ENCODE results near the gene HERC4. TPM values are rescaled to one million over a fixed set of nuclear protein-coding genes. Genes with fewer than 3 reads are reported as not detected.

Gene HERC4
- total RNA-seq, 1 experiment from 2014 or later = 36.5 TPM

- Histone ChIP-seq H3K4me1 (ENCODE audit: control insufficient read depth in 1 of 2, insufficient read depth in 2 of 2, low read length in 2 of 2) (no peaks in the 10 kb centered on the region), H3K36me3 (ENCODE audit: control insufficient read depth in 1 of 2, insufficient read depth in 2 of 2, low read length in 2 of 2) (no peaks in the 10 kb centered on the region), H3K4me3 (replicated peaks in 1 of 2; ENCODE audit: low read depth in 1 of 2, low read length in 2 of 2) (no peak overlapping the region), H4K20me1 (ENCODE audit: insufficient read depth) (no peaks in the 10 kb centered on the region), H2AFZ (ENCODE audit: low read depth, low read length, poor library complexity, severe bottlenecking) (no peak overlapping the region), H3K4me2 (ENCODE audit: low read length) (no peak overlapping the region), H3K79me2 (ENCODE audit: insufficient read depth, low read length) (no peaks in the 10 kb centered on the region), H3K27me3 (ENCODE audit: insufficient read depth, low read length) (no peaks in the 10 kb centered on the region), H3K27ac (ENCODE audit: low read depth, low read length) (no peak overlapping the region), H3K9ac (ENCODE audit: low read length) (no peak overlapping the region), H3K9me2 (ENCODE audit: insufficient read depth) (no peaks in the 10 kb centered on the region), H3K9me3 (ENCODE audit: control insufficient read depth in 1 of 2, insufficient read depth in 1 of 2, low read depth in 1 of 2, low read length in 2 of 2) (no peaks in the 10 kb centered on the region)
- TF ChIP-seq ZBTB33 (IDR thresholded peaks at IDR 0.05; ENCODE audit: extremely low read depth, insufficient replicate concordance, low read length) (no peak), POLR2AphosphoS5 (IDR thresholded peaks at IDR 0.05; ENCODE audit: low read depth, low read length) (no peak)
- CTCF ChIA-PET = no interaction called here
- POLR2A ChIA-PET = no interaction called here
- RAD21 ChIA-PET (ENCODE audit: low non-redundant PET in 1 of 2, low total read pairs in 2 of 2, uncharacterized antibody in 2 of 2, unreplicated experiment in 2 of 2) = no interaction called here
- no peak for DNase-seq (ENCODE audit: low read depth, low spot score)
- intact Hi-C loops (cut with micrococcal nuclease) = no loop called here
- no peak for ATAC-seq
- BruUV-seq (replicated peaks) = no TSS peak
Observed at GRCh38 chr10:68121852-68122251, 46.8 kb upstream of the HERC4 start.

GRCh38 chr10:68121020-68121743, 46.1 kb upstream of the HERC4 start:
- BruUV-seq (replicated peaks) = no TSS peak
- no peaks in the 10 kb centered on the region for H3K4me1 ChIP-seq (ENCODE audit: control insufficient read depth in 1 of 2, insufficient read depth in 2 of 2, low read length in 2 of 2)
- ATAC-seq (no peak), DNase-seq (ENCODE audit: low read depth, low spot score) (no peak)
- no peaks in the 10 kb centered on the region for H3K9me3 ChIP-seq (ENCODE audit: control insufficient read depth in 1 of 2, insufficient read depth in 1 of 2, low read depth in 1 of 2, low read length in 2 of 2)
- H3K4me3 ChIP-seq (replicated peaks in 1 of 2; ENCODE audit: low read depth in 1 of 2, low read length in 2 of 2) = no peak overlapping the region
- CTCF ChIA-PET = no interaction called here
- no peaks in the 10 kb centered on the region for H4K20me1 ChIP-seq (ENCODE audit: insufficient read depth)
- no peak overlapping the region for H3K27ac ChIP-seq (ENCODE audit: low read depth, low read length)
- TF ChIP-seq ZFX (IDR thresholded peaks at IDR 0.05) (no peak), ATF3 (IDR thresholded peaks at IDR 0.05) (no peak), ZBTB33 (IDR thresholded peaks at IDR 0.05; ENCODE audit: extremely low read depth, insufficient replicate concordance, low read length) (no peak), POLR2AphosphoS5 (IDR thresholded peaks at IDR 0.05; ENCODE audit: low read depth, low read length) (no peak)
- H3K79me2 ChIP-seq (ENCODE audit: insufficient read depth, low read length) = no peaks in the 10 kb centered on the region
- intact Hi-C loops (cut with micrococcal nuclease) = no loop called here
- RAD21 ChIA-PET (ENCODE audit: low non-redundant PET in 1 of 2, low total read pairs in 2 of 2, uncharacterized antibody in 2 of 2, unreplicated experiment in 2 of 2) = no interaction called here
- H3K36me3 ChIP-seq (ENCODE audit: control insufficient read depth in 1 of 2, insufficient read depth in 2 of 2, low read length in 2 of 2) = no peaks in the 10 kb centered on the region
- H2AFZ ChIP-seq (ENCODE audit: low read depth, low read length, poor library complexity, severe bottlenecking) = no peak overlapping the region
- no peaks in the 10 kb centered on the region for H3K27me3 ChIP-seq (ENCODE audit: insufficient read depth, low read length)
- POLR2A ChIA-PET = no interaction called here
- no peaks in the 10 kb centered on the region for H3K9me2 ChIP-seq (ENCODE audit: insufficient read depth)
- H3K4me2 ChIP-seq (ENCODE audit: low read length) = no peak overlapping the region
- H3K9ac ChIP-seq (ENCODE audit: low read length) = no peak overlapping the region
